Brain microvascular endothelial cell (primary cell): ENCODE measurements around the gene CCN2.

Source experiments
- DNase-seq: peaks from one replicate; pipeline ENCODE4 v3.0.0-alpha.2; 2020
- H3K27ac ChIP-seq: fragments of 250-450 bp; sonication (Bioruptor Pico); 2 replicates; pipeline ENCODE4 v1.5.1; 2020; ENCODE audit warnings: mild to moderate bottlenecking, moderate library complexity
- H3K27me3 ChIP-seq: fragments of 250-450 bp; sonication (Bioruptor Pico); replicated peaks from 2 replicates; pipeline ENCODE4 v1.5.1; 2020; ENCODE audit warnings: mild to moderate bottlenecking
- H3K36me3 ChIP-seq: fragments of 250-450 bp; sonication (Bioruptor Pico); replicated peaks from 2 replicates; pipeline ENCODE4 v1.5.1; 2020; ENCODE audit warnings: mild to moderate bottlenecking
- H3K4me3 ChIP-seq: 2 replicates; pipeline ENCODE4 v1.5.1; 2011; ENCODE audit warnings: low read depth, mild to moderate bottlenecking, control low read depth, low read length, moderate library complexity
- CTCF ChIP-seq: IDR thresholded peaks from 2 replicates; pipeline ENCODE4 v1.5.1; 2011; ENCODE audit warnings: low read depth, mild to moderate bottlenecking, moderate library complexity, low read length, control low read depth, inconsistent platforms; ENCODE audit errors: missing control alignments
- in situ Hi-C: cut with HindIII; loops from 2 replicates; pipeline ENCODE4 v1.10.0; 2017; ENCODE audit warnings: low sequenced_read_pairs, low pct_ligation_motif_present

Gene CCN2

GRCh38 chr6:131980338-131980790 is 29.2 kb upstream of the CCN2 start:
- no peak for TF ChIP-seq CTCF
- Histone ChIP-seq H3K4me3 (no peak overlapping the region), H3K36me3 (no peaks in the 10 kb centered on the region), H3K27me3 (no peaks in the 10 kb centered on the region), H3K27ac (peak overlapping the region; percentile 86)
- in situ Hi-C loops = no loop called here
- DNase-seq = no peak

- in situ Hi-C loops = no loop called here
- H3K27ac ChIP-seq = peak overlapping the region; percentile 86
- H3K4me3 ChIP-seq = no peak overlapping the region
- H3K27me3 ChIP-seq = no peaks in the 10 kb centered on the region
- no peak for TF ChIP-seq CTCF
- no peaks in the 10 kb centered on the region for H3K36me3 ChIP-seq
- peak; percentile 96 for DNase-seq
These were observed 28.6 kb upstream of the CCN2 start for GRCh38 chr6:131979515-131980337.

GRCh38 chr6:131978522-131978921 is 27.4 kb upstream of the CCN2 start:
- no peak overlapping the region for H3K4me3 ChIP-seq
- no peak for DNase-seq
- TF ChIP-seq CTCF = no peak
- no peaks in the 10 kb centered on the region for H3K27me3 ChIP-seq
- no peaks in the 10 kb centered on the region for H3K36me3 ChIP-seq
- H3K27ac ChIP-seq = no peak overlapping the region
- in situ Hi-C loops = no loop called here

- DNase-seq = peak; percentile 93
- TF ChIP-seq CTCF = no peak
- Histone ChIP-seq H3K36me3 (no peaks in the 10 kb centered on the region), H3K27me3 (no peaks in the 10 kb centered on the region), H3K4me3 (no peak overlapping the region), H3K27ac (peak overlapping the region; percentile 70)
- in situ Hi-C loops = no loop called here
These were observed 25.4 kb upstream of the CCN2 start for GRCh38 chr6:131976545-131977061.

- in situ Hi-C loops = no loop called here
These were observed 21.6 kb upstream of the CCN2 start for GRCh38 chr6:131972741-131973140.

More at GRCh38 chr6:131972741-131973140, 21.6 kb upstream of the CCN2 start:
- TF ChIP-seq CTCF = no peak
- Histone ChIP-seq H3K4me3 (no peak overlapping the region), H3K36me3 (no peaks in the 10 kb centered on the region), H3K27ac (no peak overlapping the region), H3K27me3 (no peaks in the 10 kb centered on the region)
- no peak for DNase-seq
